NCI-H510A treated with DMSO at 0.1 percent for 48 hours (cell line): ENCODE results near the gene HOGA1.
A peak's percentile ranks its signal among the peaks of the same experiment; 100 is the strongest.

ENCODE experiments used
- DNase-seq: peaks from one replicate; lab custom pipeline; 2025; lab: John Stamatoyannopoulos, UW

HOGA1 gene

GRCh38 chr10:97584060-97584797 lies at the start of gene HOGA1:
HOGA1 (plus strand) TSS chr10:97584389; CDS start chr10:97584704, 315 bp downstream.
- DNase-seq = peak; percentile 13

- DNase-seq = no peak
Observed at GRCh38 chr10:97534746-97535367, 49.3 kb upstream of the HOGA1 start.

GRCh38 chr10:97537186-97537869 lies 46.9 kb upstream of the HOGA1 start:
- no peak for DNase-seq

- no peak for DNase-seq
Observed at GRCh38 chr10:97538411-97538810, 45.8 kb upstream of the HOGA1 start.

- DNase-seq = no peak
Observed at GRCh38 chr10:97538839-97539238, 45.4 kb upstream of the HOGA1 start.

- no peak for DNase-seq
Observed at GRCh38 chr10:97539523-97540200, 44.5 kb upstream of the HOGA1 start.

- no peak for DNase-seq
Observed at GRCh38 chr10:97540669-97541500, 43.3 kb upstream of the HOGA1 start.

GRCh38 chr10:97542169-97543024 lies 41.8 kb upstream of the HOGA1 start:
- no peak for DNase-seq

- DNase-seq = peak; percentile 4
Observed at GRCh38 chr10:97543025-97543546, 41.1 kb upstream of the HOGA1 start.

- DNase-seq = no peak
Observed at GRCh38 chr10:97546456-97547270, 37.5 kb upstream of the HOGA1 start.

- no peak for DNase-seq
Observed at GRCh38 chr10:97547271-97547600, 37.0 kb upstream of the HOGA1 start.

- peak; percentile 15 for DNase-seq
Observed at GRCh38 chr10:97547962-97548361, 36.2 kb upstream of the HOGA1 start.

- DNase-seq = no peak
Observed at GRCh38 chr10:97548828-97549455, 35.2 kb upstream of the HOGA1 start.

- peak; percentile 86 for DNase-seq
Observed at GRCh38 chr10:97549587-97550322, 34.4 kb upstream of the HOGA1 start.

- peak; percentile 58 for DNase-seq
Observed at GRCh38 chr10:97550336-97551149, 33.6 kb upstream of the HOGA1 start.

GRCh38 chr10:97551271-97551670 lies 32.9 kb upstream of the HOGA1 start:
- no peak for DNase-seq

- peak; percentile 84 for DNase-seq
Observed at GRCh38 chr10:97553575-97554031, 30.6 kb upstream of the HOGA1 start.
